Bronchial epithelial cell (primary cell): ENCODE results near the gene ADAMTSL3. TPM values are rescaled to one million over a fixed set of nuclear protein-coding genes. Genes with fewer than 3 reads are reported as not detected.

ENCODE experiments used
- DNase-seq: peaks from one replicate; pipeline ENCODE4 v3.0.0-alpha.2; 2010; ENCODE audit warnings: low read depth
- FAIRE-seq: peaks from 2 replicates; lab custom pipeline; 2011; peaks lifted over from hg19 to GRCh38; lab: Jason Lieb, UNC
- H3K27me3 ChIP-seq: 2 replicates; pipeline ENCODE4 v1.5.1; 2011; ENCODE audit warnings: low read length; ENCODE audit not compliant: control insufficient read depth, insufficient read depth
- H3K36me3 ChIP-seq: 2 replicates; pipeline ENCODE4 v1.5.1; 2011; ENCODE audit warnings: low read length; ENCODE audit not compliant: control insufficient read depth, insufficient read depth
- H3K4me3 ChIP-seq: 2 replicates; pipeline ENCODE4 v1.5.1; 2011; ENCODE audit warnings: mild to moderate bottlenecking, low read depth, low read length, control low read depth
- CTCF ChIP-seq: IDR thresholded peaks from 2 replicates; pipeline ENCODE4 v1.5.1; 2011; ENCODE audit warnings: mild to moderate bottlenecking, moderate library complexity, low read length, control low read depth, inconsistent platforms; ENCODE audit not compliant: insufficient read depth, severe bottlenecking
- total RNA-seq: library from RNA; depleted of rRNA; stranded (reverse); fragments of >200 nt; gene quantifications from 2 replicates; pipeline ENCODE4 v1.2.1, GENCODE V29; 2014

ADAMTSL3 gene
- total RNA-seq, 1 donor from 2014 or later, result 0.79 TPM

GRCh38 chr15:83837945-83838571 lies 184.1 kb downstream of the ADAMTSL3 start:
- peak; percentile 71 for TF ChIP-seq CTCF
- peak; percentile 24 for DNase-seq
- H3K36me3 ChIP-seq, result no peaks in the 10 kb centered on the region
- H3K4me3 ChIP-seq, result no peak overlapping the region
- no peak for FAIRE-seq
- no peaks in the 10 kb centered on the region for H3K27me3 ChIP-seq

GRCh38 chr15:83838763-83839162 lies 184.8 kb downstream of the ADAMTSL3 start:
- H3K36me3 ChIP-seq, result no peaks in the 10 kb centered on the region
- no peaks in the 10 kb centered on the region for H3K27me3 ChIP-seq
- DNase-seq (no peak), FAIRE-seq (no peak)
- no peak for TF ChIP-seq CTCF
- no peak overlapping the region for H3K4me3 ChIP-seq

- FAIRE-seq (no peak), DNase-seq (no peak)
- Histone ChIP-seq H3K4me3 (no peak overlapping the region), H3K36me3 (no peaks in the 10 kb centered on the region), H3K27me3 (no peaks in the 10 kb centered on the region)
- no peak for TF ChIP-seq CTCF
These were observed 188.4 kb downstream of the ADAMTSL3 start for GRCh38 chr15:83842281-83842680.

GRCh38 chr15:83843471-83843871 lies 189.5 kb downstream of the ADAMTSL3 start:
- no peaks in the 10 kb centered on the region for H3K27me3 ChIP-seq
- FAIRE-seq, result peak; percentile 40
- DNase-seq, result no peak
- TF ChIP-seq CTCF, result no peak
- H3K4me3 ChIP-seq, result no peak overlapping the region
- H3K36me3 ChIP-seq, result no peaks in the 10 kb centered on the region

GRCh38 chr15:83844742-83845141 lies 190.8 kb downstream of the ADAMTSL3 start:
- no peak for TF ChIP-seq CTCF
- DNase-seq (peak; percentile 75), FAIRE-seq (peak; percentile 80)
- Histone ChIP-seq H3K27me3 (no peaks in the 10 kb centered on the region), H3K36me3 (no peaks in the 10 kb centered on the region), H3K4me3 (no peak overlapping the region)

- no peak for TF ChIP-seq CTCF
- Histone ChIP-seq H3K36me3 (no peaks in the 10 kb centered on the region), H3K4me3 (no peak overlapping the region), H3K27me3 (no peaks in the 10 kb centered on the region)
- FAIRE-seq (no peak), DNase-seq (peak; percentile 69)
These were observed 191.3 kb downstream of the ADAMTSL3 start for GRCh38 chr15:83845230-83845629.
